Stimulated activated CD4-positive, alpha-beta T cell treated with anti-CD3 and anti-CD28 coated beads, Interleukin-15, amount 100 ng/mL, for 48 hours (primary cell): ENCODE results near the gene KRTAP10-9.
"Not testable (repeated sequence)": the region's sequence is repeated elsewhere in the genome, so short reads cannot be mapped to it uniquely, and the experiment has no call there.

Source experiments
- DNase-seq, 2 donors: peaks; one replicate each; pipeline ENCODE4 v3.0.0-alpha.2; 2020; ENCODE audit warnings: low read depth in 2 of 2

KRTAP10-9 gene

DNA sequence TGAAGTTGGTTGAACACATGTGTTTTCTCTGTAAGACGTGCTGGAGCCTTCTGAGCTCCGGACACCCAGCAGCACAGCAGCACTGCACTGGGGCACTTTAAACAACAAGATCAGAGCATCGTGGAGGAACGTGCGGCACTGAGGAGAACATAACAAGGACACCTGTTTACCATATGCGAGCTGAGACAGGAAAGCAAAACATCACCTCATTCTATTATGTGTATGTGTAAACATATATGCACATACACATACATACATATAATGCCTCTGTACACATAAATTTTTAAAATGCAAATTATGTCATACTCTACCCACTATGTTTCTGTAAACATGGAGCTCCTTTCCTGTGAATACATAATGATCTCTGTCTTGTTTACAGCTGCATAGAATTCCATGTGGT is 31.4 kb upstream of the KRTAP10-9 start:
- no peak for DNase-seq

DNA sequence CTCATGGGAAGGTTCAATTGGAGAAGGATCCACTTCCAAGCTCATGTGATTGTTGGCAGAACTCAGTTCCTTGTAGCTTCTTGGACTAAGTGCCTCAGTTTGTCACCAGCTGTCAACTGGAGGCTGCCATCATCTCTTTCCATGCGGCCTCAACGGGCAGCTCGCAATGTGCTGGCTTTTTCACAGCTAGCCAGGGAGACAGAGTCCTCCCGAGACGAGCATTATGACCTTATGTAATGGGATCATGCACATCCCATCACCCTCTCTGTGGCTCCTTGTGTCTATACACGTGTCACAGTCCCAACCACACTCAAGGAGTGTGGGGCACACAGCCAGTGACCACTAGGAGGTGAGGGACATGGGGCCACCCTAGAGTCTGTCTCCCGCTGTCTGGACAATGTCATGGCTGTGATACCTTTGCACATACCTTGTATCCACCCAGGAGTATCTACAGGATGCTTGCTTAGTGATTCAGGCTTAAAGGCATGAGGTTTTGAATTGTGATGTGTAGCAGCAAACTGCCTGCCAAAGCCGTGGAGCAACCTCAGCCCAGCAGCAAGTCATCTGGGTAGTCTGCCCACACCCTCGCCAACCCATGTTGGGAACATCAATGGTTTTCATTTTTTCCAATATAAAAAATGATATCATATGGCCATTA is 30.7 kb upstream of the KRTAP10-9 start:
- DNase-seq: no peak

- DNase-seq: no peak
Observed at GRCh38 chr21:44598061-44598460, 28.8 kb upstream of the KRTAP10-9 start.

DNA sequence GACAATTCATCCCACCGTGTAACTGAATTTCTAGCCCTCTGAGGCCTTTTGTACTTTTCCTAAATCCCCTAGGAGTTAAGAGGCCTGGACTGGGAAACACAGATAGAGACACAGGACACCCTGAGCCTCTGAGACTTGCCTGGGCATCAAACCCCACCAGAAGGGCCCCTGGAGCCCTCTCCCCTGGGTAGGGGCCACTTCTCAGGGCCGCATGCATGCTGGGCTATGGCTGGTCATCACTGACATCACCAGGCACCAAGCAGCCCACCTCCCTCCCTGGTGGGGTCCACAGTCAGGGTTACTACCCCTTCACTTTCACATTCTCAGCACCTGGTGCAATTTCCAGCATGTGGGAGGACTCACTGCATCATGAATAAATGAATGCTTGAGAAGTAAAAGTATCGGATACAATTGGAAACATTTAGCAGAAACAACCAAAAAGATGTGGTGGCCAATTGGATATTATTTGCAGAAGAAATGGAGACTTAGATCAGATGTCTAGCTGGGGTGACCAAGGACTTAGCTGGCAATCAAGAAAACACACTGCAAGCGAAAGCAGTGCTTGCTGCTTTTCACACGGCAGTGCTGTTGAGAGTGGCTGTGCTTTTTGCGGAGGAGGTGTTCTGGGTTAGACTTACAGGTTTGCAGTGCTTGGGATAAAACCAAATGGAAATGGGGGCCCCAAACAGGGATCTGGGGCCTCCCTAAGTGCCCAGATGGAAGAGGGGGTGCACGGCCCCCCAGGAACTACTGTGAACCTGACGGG is 27.4 kb upstream of the KRTAP10-9 start:
- DNase-seq: no peak

GRCh38 chr21:44600118-44600978 is 26.5 kb upstream of the KRTAP10-9 start, which contains the start of gene KRTAP10-7:
TSS of gene KRTAP10-7 (plus strand) at chr21:44600597. CDS start at chr21:44600622, 25 bp downstream.
- not testable (repeated sequence) for DNase-seq

GRCh38 chr21:44601091-44601490 is 25.8 kb upstream of the KRTAP10-9 start:
- not testable (repeated sequence) for DNase-seq

DNA sequence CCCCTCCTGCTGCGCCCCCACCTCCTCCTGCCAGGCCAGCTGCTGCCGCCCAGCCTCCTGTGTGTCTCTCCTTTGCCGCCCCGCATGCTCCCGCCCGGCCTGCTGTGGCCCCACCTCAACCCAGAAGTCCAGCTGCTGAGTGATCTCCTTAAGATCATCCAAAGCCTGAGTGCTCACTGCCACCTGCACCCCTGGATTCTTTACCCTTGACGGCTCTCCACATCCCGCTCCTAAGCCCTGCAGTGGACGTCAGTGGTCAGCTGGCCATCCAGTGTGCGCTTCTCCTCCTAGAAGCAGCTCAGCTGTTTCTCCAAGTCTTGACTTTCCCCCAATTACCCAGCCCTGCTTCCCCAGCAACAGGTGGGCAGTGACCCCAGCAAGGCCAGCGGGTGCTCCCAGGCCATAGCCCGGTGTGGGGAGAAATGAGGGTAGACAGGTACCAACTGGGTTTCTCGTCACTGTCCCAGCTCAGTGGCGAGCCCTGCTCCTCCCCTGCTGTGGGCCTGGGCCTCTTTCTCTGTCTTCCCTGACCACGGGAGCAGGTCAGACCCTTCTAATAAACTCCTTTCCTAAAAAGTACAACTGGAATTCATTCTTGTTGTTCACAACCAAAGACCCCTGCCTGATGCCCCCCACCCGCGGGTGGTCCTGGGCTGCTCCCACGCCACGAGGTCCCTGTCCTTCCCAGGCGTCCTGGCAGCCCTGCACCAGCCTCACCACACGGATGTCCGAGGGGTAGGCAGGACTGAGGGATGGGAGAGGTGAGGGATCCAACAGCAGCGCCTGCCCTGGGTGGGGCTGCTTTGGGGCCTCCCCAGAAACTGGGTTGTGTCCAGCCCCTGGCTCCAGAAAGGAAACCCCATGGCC is 25.1 kb upstream of the KRTAP10-9 start:
- DNase-seq: no peak

- DNase-seq: no peak
Observed at GRCh38 chr21:44602463-44602850, 24.4 kb upstream of the KRTAP10-9 start.

DNA sequence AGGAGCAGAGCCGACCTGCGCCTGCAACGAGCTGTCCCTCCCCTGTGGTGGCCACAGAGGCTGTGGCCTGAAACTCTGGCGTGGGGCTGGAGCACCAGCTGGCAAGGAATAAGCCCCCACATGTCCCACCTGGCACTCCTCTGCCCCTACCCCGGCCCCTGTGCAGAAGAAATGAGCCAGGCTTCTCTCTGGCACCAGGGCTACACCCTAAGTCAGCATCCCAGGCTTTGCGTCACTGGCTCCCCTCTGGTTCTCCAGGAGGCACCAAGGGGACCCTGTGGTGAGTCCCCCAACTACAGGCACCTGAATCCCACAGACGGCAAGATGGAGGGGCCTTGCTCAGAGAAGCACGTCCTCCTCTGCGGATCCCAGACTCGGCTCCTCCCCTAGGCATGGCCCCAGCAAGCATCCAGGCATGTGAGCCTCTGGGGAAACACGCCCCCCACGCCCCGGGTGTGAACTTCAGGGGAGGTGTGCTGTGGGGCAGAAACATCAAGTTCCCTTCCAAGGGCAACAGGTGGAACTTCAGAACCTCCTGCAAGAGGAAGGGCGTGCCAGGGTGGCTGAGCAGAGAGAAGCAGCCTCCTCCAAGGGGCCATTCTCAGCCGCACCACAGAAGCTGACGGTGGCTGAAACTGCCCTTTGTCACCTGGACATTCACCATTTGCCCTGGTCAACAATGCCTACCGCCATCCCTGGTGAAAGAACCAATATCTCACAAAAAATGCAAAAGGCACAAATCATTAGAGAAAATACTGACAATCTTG is 23.6 kb upstream of the KRTAP10-9 start:
- no peak for DNase-seq

DNA sequence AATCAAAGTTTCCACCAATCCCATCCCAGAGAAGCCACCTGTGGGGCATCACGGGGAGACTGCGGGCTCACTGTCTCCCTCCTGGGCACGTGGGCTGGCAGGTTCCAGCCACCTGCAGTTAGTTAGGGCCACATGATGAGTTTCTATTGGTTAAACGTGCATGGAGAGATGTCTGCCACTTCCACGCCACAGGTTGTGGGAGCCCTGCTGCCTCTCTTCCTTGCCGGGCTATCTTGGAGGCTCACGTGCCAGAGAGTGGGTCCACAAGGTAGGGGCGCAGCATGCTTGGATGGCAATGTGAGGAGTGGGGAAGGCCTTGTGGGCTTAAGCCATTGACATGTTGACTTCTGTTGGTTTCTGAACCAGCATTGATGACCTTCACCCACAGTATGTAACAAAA is 23.0 kb upstream of the KRTAP10-9 start:
- no peak for DNase-seq

DNA sequence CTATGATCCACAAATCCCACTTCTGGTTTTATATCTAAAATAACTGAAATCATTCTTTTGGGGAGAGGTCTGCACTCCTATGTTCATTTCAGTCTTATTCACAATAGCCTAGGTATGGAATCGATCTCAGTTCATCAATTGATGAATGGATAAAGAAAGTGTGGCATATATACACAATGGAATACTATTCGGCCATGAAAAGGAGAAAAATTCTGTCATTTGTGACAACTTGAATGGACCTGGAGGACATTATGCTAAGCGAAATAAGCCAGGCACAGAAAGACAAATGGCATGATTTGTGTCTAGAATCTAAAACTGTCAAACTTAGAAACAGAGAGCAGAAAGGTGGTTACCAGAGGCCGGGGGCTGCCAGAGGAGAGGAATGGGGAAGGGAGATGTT is 20.4 kb upstream of the KRTAP10-9 start:
- DNase-seq: no peak

DNA sequence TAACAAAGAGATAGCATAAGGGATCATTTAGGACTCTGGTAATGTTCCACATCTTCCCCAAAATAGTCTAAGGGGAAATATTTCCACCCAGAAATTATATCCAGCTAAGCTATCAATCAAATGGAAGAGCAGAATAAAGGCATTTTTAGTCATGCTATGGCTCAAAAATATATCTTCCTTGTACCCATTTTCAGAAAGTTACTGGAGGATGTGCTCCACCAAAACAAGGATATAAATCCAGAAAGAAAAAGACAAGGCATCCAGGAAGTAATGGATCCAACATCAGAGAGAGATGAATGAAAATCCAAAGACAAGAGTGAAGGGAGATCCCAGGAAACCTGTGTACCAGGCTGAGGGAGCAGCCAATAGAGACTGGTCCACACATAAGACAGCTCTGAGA is 17.7 kb upstream of the KRTAP10-9 start:
- DNase-seq: no peak

DNA sequence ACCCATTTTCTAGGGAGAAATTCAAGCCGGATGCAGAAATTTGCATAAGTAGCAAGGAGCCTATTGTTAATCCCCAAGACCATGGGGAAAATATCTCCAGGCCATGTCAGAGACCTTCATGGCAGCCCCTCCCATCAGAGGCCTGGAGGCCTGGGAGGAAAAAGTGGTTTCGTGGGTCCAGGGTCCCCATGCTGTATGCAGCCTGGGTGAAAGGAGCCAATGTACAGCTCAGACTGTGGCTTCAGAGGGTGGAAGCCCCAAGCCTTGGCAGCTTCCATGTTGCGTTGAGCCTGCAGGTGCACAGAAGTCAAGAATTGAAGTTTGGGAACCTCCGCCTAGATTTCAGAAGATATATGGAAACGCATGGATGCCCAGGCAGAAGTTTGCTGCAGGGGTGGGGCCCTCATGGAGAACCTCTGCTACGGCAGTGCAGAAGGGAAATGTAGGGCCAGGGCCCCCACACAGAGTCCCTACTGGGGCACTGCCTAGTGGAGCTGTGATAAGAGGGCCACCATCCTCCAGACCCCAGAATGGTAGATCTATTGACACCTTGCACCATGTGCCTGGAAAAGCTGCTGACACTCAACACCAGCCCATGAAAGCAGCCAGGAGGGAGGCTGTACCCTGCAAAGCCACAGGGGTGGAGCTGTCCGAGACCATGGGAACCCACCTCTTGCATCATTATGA is 16.6 kb upstream of the KRTAP10-9 start:
- not testable (repeated sequence) for DNase-seq

DNA sequence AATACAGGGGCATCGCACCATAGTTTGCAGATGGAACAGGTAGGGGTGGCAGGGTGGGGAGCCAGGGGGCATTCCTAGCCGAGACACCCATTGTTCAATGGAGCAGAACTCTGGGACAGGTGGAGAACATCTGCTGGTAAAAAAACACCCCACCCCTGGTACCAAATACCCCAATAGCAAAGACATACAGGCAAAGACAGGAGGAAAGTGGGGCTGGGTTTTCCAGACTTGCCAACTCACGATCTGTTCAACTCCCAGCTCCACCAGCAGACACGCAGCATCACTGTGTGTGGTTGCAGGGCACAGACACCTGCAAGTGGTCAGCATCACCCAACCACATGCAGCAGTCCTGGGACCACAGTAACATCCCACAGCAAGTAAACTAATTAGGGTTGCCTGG is 15.3 kb upstream of the KRTAP10-9 start:
- no peak for DNase-seq

DNA sequence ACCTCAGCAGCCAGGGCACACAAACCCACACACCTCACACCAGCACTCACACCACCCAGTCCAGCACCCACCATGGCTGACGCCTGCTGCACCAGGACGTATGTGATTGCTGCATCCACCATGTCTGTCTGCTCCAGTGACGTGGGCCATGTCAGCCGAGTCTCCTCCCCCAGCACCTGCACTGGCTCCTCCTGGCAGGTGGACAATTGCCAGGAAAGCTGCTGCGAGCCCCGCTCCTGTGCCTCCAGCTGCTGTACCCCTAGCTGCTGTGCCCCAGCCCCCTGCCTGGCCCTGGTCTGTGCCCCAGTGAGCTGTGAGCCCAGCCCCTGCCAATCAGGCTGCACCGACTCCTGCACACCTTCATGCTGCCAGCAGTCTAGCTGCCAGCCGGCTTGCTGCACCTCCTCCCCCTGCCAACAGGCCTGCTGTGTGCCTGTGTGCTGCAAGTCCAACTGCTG is 14.8 kb upstream of the KRTAP10-9 start, which contains the start of gene KRTAP10-8:
Gene KRTAP10-8, plus strand, starts transcription at position 51 of the 458 bp plus-strand sequence. Its CDS starts 22 bp downstream, at position 73.
- DNase-seq: no peak

DNA sequence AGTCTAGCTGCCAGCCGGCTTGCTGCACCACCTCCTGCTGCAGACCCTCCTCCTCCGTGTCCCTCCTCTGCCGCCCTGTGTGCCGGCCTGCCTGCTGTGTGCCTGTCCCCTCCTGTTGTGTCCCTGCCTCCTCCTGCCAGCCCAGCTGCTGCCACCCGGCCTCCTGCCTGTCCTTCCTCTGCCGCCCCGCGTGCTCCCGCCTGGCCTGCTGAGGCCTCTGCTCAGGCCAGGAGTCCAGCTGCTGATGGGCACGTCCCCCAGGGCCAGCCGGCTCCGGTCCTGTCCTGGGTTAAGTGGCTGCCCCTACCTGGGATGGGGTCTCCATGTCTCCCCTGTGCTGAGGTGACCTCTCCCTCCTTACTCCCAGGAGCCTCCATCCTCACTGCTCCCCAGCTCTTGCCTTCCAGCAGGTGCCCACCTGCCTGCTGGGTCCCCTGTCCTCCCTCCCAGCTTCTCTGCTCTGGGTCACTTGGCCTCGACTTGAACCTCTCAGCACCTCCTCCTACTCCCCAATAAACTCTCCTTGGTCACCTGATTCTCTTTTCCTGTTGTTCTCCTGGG is 14.1 kb upstream of the KRTAP10-9 start:
- no peak for DNase-seq

GRCh38 chr21:44613386-44614155 is 13.3 kb upstream of the KRTAP10-9 start:
- DNase-seq: no peak

GRCh38 chr21:44614161-44614631 is 12.7 kb upstream of the KRTAP10-9 start:
- DNase-seq: no peak
